ENCODE data around the gene EEF1AKMT4.

EEF1AKMT4 gene

GRCh38 chr3:184305577-184305976 is 56.1 kb downstream of the EEF1AKMT4 start:
- no peak for DNase-seq

- no peak for DNase-seq
These were observed 57.0 kb downstream of the EEF1AKMT4 start for GRCh38 chr3:184306341-184306972.

GRCh38 chr3:184307915-184308314 is 58.4 kb downstream of the EEF1AKMT4 start:
- no peak for DNase-seq
